Superior temporal gyrus (tissue), 1 donor: ENCODE results near the gene HMX2.

Experiments
- DNase-seq: peaks from one replicate; pipeline ENCODE4 v3.0.0-alpha.2; 2016; ENCODE audit errors: extremely low spot score

Gene HMX2

DNA sequence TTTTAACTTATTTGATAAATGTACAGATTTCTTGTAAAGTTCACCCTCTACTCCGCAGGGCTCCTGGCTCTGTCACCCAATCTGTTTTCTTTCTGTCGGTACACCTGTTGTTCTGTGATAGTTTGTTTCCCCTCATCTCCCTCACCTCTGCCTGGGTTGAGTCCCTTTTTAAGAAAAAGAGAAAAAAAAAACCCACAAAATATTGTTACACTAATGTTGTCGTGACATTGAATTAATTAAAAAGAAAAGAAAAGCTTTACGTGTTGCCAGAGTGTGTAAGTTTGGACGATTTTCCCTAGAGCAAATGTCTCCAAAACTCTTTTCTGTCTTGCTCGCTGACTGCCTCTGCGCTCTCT, 8.8 kb upstream of the HMX2 start:
- DNase-seq = no peak

DNA sequence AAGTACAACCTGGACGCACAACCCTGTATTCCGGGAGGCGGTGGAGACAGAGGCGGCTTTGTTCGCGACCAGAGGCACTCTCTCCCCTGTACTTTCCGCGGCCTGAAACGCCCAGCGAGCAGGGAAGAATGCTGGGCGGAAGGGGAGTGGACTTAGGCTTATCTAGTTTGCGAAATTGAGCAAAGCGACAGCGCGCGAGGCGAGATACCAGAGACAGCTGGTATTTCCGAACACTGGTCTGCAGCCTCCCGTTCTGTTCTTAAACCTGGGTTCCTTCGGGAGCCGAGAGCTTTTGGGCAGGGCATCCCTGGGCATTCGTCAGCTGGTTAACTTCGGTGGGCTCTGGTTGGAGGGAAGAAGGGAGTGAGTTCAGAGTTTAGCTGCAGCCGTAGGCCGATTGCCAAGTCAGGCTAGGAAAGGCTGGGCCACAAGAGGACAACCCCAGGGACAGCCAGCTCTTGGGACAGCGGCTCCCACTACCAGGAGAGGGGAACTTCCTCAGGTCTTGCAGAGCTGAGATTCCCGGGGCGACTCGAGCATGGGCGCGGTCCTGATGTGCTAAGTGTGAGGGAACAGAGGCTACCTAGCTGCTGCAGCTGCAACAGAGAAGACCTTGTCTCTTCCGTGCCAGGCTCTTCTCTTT, 8.3 kb upstream of the HMX2 start:
- no peak for DNase-seq

DNA sequence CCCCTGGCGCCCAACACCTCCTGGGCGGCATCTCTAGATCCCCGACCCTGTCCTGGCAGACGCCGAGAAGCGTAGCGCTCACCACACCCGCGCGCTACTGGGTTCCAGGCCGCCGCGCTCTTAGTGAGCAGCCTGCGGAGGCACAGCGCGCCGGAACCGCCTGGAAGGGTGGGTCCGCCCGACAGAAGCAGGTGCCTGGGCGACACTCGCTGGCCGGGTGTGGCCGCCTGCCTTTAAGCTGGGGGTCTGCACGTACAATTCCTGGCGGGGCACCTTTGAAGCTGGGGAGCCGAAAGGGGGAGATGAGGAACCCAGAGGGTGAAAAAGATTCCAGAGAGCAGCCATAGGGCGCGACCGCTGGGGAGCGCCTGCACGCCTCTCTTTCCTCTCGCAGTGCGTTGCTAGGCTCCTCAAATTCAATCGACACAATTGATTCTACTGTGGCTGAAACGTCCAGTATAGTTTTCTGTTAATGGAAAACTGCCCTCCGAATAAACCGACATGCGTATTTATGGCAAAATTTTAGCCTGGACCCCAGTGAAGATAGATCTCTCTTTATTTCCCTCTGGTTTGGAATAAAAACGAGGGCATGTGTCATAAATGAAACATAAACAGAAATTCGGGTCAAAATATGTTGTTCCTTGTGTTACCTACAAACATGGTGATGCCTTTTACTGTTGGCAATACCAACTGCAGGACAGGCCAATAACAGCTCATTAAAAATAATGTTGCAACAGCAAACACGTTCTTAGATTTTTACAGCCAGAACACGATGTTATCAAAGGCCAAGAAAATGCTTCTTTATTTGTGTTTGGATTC, 7.6 kb upstream of the HMX2 start:
- DNase-seq = no peak

DNA sequence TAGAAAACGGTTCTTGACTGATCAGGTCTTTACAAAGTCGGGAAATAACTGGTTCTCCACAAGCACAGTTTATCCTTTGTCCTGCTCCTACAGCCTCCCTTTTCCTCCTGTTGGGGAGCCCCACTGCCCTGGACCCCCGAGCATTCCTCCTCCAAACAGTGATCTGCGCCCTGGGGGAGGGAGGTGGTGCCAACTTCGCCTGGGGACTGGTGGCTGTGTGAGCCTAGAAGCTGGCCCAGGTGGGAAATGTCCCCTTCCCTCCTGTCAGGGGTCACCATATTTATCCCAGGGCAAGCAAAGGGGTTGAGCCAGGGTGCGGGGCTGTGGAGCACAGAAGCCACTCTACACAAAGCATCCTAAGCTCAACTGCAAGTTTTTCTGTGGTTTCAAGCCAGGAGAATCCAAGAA, 6.9 kb upstream of the HMX2 start:
- no peak for DNase-seq

DNA sequence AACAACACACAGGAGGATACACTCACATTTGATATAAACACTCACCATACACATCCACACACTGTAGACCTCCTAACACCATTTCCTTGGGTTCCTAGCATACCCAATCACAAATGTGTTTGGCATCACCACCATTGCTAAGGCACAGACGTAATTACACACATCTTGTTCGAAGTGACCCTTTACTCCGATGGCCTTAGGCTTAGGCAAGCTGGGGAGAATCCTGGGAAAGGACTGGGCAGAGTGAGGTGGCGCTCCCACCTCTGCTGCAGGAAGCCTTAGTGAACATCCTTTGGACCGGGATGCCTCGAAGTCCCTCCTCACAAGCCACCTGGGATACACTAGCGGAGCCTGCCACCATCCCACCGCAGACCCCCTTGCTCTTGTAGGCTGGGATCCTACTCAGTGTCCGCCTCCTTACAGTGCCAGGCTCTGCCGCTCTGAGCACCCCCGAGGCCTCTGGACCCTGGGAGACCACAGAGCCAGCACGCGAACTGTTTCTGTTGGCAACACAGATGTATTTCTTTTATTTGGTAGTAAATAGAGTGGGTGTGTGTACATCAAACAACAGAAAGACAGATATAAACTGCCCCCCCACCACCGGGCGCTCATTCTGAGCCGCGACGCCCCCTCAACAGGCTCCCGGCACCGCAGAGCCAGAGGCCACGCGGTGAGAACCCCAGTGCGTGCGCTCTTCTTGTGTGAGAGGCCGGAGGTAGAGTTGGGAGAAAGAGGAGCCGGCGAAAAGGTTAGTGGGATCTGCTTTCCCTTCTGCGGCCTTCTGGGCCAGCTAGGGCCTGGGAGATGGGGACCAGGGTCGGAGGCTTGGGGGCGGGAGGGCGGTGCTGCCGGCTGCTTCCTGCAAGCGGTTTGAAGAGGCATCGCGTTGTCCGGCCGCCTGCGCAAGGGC, 5.9 kb upstream of the HMX2 start:
- DNase-seq = no peak

DNA sequence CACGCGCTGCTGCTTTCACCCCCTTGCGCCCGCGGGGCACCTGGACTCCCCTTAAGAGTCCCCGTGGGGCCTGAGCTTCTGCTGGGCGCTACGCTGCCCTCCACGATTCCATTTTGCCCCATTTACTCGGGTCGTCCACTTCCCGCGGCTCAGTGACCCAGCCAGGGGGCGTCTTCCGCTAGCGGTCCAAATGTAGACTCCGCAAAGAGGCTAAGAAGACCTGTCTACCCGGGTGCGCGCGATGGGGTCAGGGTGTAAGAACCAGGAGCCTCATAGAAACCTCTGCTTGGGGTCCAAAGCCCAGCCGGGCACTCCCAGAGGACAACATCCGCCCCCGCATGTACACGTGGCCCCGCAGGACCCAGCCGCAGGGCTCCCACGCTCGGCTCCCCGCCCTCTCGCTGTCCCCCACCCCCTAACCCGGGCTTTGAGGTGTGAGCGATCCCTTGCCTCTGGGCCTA, 5.2 kb upstream of the HMX2 start:
- no peak for DNase-seq

DNA sequence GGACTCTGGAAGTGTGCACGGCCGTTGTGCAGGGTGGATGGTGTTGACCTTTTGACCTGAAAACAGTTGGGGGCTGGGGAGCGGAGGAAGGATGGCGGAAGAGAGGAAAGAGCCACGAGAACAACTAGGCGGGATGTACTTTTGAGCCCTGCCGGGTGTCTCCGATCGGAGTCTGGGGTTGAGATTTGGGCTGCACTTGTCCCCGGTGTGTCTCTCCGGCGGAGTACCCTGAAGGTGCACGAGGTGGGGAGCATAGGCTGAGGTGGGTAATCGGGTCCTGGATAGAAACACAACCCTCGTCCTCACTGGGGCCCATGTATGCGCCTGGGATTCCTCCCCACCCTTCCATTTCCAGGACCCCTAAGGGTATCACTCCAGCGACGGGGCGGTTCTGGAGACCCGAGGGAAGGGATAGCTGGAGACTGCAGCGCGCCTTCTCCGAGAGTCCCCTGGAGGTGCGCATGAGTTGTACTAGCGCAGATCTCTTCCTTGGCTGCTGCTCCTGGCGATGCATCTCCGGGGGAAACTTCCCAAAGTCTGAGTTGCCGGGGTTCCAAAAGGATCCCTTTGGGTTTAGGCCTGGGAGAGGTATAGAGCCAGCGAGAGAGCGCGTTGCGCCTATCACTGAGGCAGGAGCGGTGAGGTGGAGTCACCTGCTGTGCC, 4.6 kb upstream of the HMX2 start:
- no peak for DNase-seq

DNA sequence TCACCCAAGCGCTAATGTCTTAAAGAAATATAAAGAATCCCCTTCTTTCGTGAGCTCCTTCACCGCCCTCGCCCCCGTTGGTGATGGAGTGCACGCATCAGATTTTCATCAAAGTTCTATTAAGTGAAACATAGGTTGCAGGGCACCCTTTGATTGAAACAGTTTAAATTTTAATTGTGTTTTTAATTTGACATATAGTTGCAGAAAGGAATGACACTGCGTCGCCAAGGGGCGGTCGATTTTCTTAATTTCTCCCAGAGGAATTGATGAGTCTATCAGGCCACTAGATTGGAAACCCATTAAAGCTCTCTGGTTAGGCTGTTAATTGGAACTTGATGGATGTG, 4.1 kb upstream of the HMX2 start:
- no peak for DNase-seq

DNA sequence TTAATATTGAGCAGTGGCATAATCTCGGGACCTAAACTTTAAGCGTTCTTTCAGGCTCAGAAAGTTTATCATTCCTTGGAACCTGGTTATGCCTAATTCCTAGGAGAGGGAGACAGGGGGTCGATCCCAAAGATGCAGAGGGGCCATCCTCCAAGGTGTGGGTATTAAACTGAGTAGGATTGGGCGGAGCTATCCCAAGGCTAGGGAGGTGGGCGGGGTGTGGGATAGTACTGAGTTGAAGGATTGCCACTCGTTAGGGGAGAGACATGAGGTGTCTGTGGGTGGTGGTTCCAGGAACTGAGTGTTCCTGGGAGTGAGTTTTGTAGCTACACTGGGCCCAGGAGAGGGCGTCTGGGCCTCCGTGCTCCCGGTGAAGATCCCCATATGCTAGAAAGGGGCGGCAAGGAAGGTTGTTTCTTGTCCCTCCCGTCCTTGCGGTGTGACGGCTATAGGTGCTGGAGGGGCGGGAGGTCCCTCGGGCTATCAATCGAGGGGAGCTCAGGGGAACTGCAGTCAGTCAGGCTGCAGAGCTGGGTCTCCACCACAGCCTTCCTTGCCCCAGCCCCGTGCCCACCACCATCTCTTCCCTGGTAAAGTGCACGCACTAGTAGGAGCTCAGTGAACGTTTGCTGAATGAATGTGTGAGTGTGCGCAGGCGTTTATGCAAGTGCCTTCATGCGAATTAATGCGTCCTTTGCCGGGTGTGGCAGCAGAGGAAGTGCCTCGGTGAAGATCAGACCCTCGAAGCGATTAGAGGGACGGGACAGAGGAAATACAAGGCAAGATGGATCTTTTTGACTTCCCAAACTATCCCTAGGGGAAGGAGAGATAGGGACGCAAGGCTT, 3.0 kb upstream of the HMX2 start:
- DNase-seq = no peak

DNA sequence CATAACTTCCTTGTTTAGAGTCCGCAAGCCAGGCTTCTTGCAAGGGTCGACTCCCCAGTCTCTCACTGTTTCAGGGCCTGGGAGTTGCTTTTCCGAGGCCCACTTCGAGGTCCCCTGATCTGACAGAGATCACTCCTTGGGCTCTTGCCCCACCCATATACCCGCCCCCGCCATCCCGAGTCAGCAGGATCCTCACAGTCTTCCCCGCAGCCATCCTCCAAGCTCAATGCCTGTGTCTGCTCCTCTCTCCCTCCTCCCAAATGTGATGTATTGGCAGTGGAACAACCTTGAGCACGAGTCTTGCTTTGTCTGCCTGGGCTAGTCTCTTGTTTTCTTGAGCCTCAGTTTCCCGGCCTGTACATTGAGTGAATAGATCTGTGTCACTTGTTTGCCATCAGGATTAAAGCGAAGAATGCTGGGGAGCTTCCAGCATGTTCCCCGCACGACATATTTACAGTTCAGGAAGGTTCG, 2.4 kb upstream of the HMX2 start:
- DNase-seq = no peak

DNA sequence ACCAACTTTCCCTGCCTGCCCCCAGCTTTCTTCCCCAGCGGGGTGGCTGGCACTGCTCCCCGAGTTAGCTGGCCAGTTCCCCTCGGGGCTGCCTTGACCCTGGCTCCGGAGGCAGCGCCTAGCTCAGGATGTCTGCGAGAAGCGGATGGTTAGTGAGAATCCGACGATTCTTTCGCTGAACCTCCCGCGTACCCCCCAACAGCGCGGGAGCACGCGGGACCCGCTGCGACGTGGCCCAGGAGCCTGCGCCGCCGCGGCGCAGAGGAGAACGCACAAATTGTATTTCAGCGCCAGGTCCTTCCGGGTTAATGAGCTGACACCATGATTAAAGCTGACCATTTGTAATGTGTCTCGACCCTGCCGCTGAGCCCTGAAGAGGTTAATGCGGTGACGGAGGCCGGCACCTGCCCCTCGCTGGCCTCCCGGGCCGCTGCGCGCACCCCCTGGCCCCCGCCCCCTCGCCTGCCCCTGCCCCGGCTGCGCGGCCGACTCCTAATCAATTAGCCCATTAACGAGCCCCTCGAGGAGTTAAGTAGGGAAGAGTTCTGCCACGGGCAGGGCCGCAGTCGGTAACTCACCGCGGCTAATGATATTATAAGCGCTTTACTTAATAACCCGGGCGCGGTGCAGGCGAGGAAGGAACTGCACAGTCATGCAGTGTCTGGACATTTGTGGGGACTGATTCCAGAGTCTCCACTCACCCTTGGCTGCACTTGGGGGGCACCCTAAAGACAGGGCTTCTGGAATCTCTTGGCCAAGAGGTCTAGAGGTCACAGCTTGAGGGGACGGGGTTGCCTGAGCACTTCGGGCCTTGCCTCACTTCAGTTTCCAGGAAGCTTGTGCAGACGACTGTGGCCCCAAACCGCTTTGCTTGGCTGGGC, 1.7 kb upstream of the HMX2 start:
- DNase-seq = no peak

DNA sequence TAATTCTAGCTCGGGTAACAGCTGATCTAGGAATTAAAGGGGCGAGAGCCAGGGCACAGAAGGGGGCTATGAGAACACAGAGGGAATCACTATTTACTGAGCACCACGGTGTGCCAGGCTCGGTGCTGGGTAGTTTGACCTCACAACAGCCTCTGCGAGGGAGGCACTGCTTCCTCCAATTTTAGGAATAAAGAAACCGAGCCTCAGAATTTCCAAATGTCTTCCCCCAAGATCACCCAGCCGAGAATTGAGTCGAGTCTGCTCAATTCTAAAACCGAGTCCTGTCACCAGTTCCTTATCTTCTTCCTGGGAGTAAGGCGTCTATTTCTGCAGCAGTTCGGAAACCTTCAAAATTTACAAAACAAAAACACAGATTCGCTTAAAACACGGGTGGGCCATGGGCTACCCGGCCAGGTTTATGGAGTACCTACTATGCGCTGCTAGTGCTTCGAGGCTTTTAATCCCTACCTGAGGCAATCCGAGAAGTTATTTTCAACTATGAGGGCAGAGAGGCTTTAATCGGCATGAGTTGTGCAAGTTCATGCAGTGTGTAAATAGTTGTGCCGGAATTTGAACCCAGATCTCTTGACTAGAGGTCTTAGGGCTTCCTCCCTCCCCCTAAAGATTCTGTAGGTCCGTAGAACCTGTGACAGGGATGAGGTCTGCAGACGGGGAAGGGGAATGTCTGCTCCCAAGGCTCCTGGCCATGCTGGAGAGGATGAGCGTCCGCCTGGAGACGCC, 872 bp upstream of the HMX2 start:
- DNase-seq = no peak

DNA sequence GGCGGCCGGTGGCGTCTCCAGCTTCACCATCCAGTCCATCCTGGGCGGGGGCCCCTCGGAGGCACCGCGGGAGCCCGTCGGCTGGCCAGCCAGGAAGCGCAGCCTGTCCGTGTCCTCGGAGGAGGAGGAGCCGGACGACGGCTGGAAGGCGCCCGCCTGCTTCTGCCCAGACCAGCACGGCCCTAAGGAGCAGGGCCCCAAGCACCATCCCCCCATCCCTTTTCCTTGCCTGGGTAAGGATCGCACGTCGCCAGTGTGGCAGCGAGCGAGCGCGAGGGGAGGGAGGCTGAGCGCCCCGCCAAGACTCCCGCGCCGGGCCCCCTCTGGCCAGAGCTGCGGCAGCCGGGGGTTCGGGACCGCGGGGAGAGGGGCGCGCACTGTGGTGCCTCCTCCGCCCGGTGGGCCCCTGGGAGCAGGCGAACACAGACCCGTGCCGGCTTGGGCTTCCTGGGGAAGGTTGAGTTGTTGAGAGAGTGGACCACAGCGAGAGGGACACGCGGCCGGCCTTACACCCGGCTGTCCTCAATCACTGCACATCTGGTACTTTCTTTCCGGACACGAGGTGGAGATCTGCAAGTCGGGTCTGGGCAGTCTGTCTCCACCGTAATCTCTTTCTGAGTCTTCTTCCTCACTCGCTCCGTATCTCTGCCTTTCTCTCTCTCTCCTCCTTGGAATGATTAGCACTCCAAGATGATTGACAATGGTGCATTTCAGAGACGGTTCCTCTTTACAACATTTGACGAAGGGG, 652 bp downstream of the HMX2 start:
- DNase-seq = no peak

DNA sequence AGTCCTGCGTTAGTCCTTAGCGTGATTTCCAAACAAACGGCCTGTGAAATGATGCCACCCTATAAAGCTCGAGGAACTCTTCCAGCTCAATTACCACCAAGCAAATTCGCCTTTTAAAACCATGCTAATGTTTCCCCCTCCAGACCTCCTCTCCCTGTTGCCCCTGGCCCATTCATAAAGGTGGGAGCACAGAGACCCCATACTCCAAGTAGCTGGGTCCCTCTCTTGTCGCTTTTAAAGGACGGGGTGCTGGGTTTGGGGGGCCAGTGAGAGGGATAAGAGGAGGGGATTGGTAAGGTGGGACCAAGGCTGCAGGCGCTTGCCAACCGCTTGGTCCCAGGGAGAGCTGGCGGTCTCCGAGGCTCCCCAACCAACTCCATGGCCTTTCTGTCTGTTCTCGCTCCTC, 1.2 kb downstream of the HMX2 start:
- no peak for DNase-seq

DNA sequence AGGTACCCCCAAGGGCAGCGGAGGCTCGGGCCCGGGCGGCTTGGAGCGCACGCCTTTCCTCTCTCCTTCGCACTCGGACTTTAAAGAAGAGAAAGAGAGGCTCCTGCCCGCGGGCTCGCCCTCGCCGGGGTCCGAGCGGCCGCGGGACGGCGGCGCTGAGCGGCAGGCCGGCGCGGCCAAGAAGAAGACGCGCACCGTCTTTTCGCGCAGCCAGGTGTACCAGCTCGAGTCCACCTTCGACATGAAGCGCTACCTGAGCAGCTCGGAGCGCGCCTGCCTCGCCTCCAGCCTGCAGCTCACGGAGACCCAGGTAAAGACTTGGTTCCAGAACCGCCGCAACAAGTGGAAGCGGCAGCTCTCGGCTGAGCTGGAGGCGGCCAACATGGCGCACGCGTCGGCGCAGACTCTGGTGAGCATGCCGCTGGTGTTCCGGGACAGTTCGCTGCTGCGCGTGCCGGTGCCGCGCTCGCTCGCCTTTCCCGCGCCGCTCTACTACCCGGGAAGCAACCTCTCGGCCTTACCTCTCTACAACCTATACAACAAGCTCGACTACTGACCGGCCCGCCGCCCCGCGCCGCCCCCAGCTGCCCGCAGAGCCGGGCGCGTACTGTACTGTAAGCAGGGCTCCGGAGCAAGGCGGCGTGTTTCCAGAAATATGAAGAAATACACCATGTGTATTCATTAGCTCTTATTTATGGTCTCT, 1.8 kb downstream of the HMX2 start:
- DNase-seq = no peak

DNA sequence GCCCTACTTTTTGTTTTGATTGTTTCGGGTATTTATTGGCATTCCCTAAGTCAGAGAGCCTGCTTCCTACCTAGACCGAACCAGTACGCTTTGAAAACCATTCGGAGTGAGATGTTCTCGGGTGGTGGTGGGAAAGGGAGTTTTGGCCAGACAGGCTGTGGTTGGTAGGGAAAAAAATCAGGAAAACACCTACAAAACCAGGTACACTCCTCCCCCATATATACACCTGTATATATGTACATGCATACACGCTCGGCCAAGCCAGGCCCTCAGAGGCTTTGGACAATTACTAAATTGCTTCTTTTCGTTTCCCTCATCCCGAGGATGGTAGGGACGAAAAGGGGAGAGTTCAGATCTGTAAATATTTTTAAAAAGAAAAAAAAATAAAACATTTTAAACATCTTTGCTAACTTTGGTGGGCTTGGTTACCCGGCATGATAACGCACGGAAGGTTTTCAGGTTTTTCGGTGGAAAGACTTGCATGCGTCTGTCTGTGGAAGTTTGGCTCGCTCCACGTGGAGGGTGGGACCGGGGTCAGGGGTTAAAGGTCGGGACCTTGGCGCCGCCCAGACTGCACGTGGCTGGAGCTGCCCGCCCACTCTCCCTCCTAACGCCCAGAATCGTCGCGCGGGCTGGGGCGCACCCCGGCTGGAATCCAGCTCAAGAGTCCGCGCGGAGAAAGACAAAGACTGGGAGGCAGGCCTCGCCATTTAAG, 2.5 kb downstream of the HMX2 start:
- DNase-seq = no peak
